Upper lobe of right lung (tissue), 1 donor: ENCODE results near the gene GLP1R. TPM values are rescaled to one million over a fixed set of nuclear protein-coding genes. Genes with fewer than 3 reads are reported as not detected.

Experiments used
- ATAC-seq: fragments of 200-7000 bp; cut with Tn5 transposase; one replicate; pipeline ENCODE4 v1.9.1; 2020; ENCODE audit warnings: mild to moderate bottlenecking, moderate library complexity
- DNase-seq: peaks from one replicate; pipeline ENCODE4 v3.0.0-alpha.2; 2020
- H3K27ac ChIP-seq: fragments of 200-600 bp; one replicate; pipeline ENCODE4 v1.8.0; 2022
- H3K27me3 ChIP-seq: fragments of 200-600 bp; one replicate; pipeline ENCODE4 v1.8.0; 2022; ENCODE audit warnings: mild to moderate bottlenecking
- H3K36me3 ChIP-seq: fragments of 200-600 bp; one replicate; pipeline ENCODE4 v1.8.0; 2022
- H3K4me1 ChIP-seq: fragments of 200-600 bp; one replicate; pipeline ENCODE4 v1.8.0; 2022
- H3K4me3 ChIP-seq: fragments of 200-600 bp; one replicate; pipeline ENCODE4 v1.8.0; 2022; ENCODE audit warnings: mild to moderate bottlenecking
- H3K9me3 ChIP-seq: fragments of 200-600 bp; one replicate; pipeline ENCODE4 v1.8.0; 2022
- CTCF ChIP-seq: fragments of 200-600 bp; IDR thresholded peaks from one replicate; pipeline ENCODE4 v1.8.0; 2022; ENCODE audit warnings: antibody characterized with exemption
- intact Hi-C: fragments of 100-400 bp; cut with DNase I; formaldehyde crosslinking; loops from one replicate; pipeline ENCODE4 v1.11.0; 2022
- total RNA-seq: library from RNA; stranded (reverse); fragmentation: NEBNext Ultra II Directional; extraction: Animal tissue kit (Norgen Biotek cat#: 25700); gene quantifications from one replicate; pipeline ENCODE4 v1.2.1, GENCODE V29; 2021
- donor health status: DM: no; HTN: yes; CAD: no; lungs with severe emphysema.

GLP1R gene
- total RNA-seq, 1 donor from 2014 or later: not detected

GRCh38 chr6:39082310-39082709 lies 33.7 kb downstream of the GLP1R start:
- H3K9me3 ChIP-seq: no peaks in the 10 kb centered on the region
- H3K27ac ChIP-seq: no peak overlapping the region
- H3K4me1 ChIP-seq: no peaks in the 10 kb centered on the region
- no peak for TF ChIP-seq CTCF
- ATAC-seq (no peak), DNase-seq (no peak)
- H3K27me3 ChIP-seq: no peaks in the 10 kb centered on the region
- intact Hi-C loops: no loop called here
- H3K36me3 ChIP-seq: no peaks in the 10 kb centered on the region
- no peak overlapping the region for H3K4me3 ChIP-seq

GRCh38 chr6:39083231-39083634 lies 34.7 kb downstream of the GLP1R start:
- no peaks in the 10 kb centered on the region for H3K4me1 ChIP-seq
- no peak for ATAC-seq
- H3K9me3 ChIP-seq: no peaks in the 10 kb centered on the region
- no peak overlapping the region for H3K4me3 ChIP-seq
- no peak for TF ChIP-seq CTCF
- no peaks in the 10 kb centered on the region for H3K36me3 ChIP-seq
- intact Hi-C loops: no loop called here
- H3K27ac ChIP-seq: no peak overlapping the region
- no peak for DNase-seq
- no peaks in the 10 kb centered on the region for H3K27me3 ChIP-seq

GRCh38 chr6:39084506-39084905 lies 35.9 kb downstream of the GLP1R start:
- no peak for DNase-seq
- no peak for ATAC-seq
- intact Hi-C loops: no loop called here
- Histone ChIP-seq H3K36me3 (no peaks in the 10 kb centered on the region), H3K4me3 (no peak overlapping the region), H3K4me1 (no peaks in the 10 kb centered on the region), H3K27ac (no peak overlapping the region), H3K9me3 (no peaks in the 10 kb centered on the region), H3K27me3 (no peaks in the 10 kb centered on the region)
- TF ChIP-seq CTCF: no peak

- ATAC-seq (no peak), DNase-seq (no peak)
- TF ChIP-seq CTCF: no peak
- H3K9me3 ChIP-seq: no peaks in the 10 kb centered on the region
- H3K4me3 ChIP-seq: no peak overlapping the region
- no peaks in the 10 kb centered on the region for H3K4me1 ChIP-seq
- no peaks in the 10 kb centered on the region for H3K27me3 ChIP-seq
- H3K27ac ChIP-seq: no peak overlapping the region
- intact Hi-C loops: no loop called here
- H3K36me3 ChIP-seq: no peaks in the 10 kb centered on the region
These were observed 36.7 kb downstream of the GLP1R start for GRCh38 chr6:39085129-39085797.

- intact Hi-C loops: no loop called here
- H3K36me3 ChIP-seq: no peaks in the 10 kb centered on the region
- ATAC-seq: no peak
These were observed 37.7 kb downstream of the GLP1R start for GRCh38 chr6:39086294-39086693.

More at GRCh38 chr6:39086294-39086693, 37.7 kb downstream of the GLP1R start:
- no peaks in the 10 kb centered on the region for H3K27me3 ChIP-seq
- H3K9me3 ChIP-seq: no peaks in the 10 kb centered on the region
- H3K4me3 ChIP-seq: no peak overlapping the region
- no peak for DNase-seq
- TF ChIP-seq CTCF: no peak
- H3K4me1 ChIP-seq: no peaks in the 10 kb centered on the region
- H3K27ac ChIP-seq: no peak overlapping the region
